Aorta (tissue), 5 donors: ENCODE measurements around the gene SPEN. TPM values are rescaled to one million over a fixed set of nuclear protein-coding genes. Genes with fewer than 3 reads are reported as not detected.

Experiments used
- ATAC-seq: fragments of 200-7000 bp; cut with Tn5 transposase; one replicate; pipeline ENCODE4 v1.9.1; 2022; ENCODE audit warnings: moderate library complexity; ENCODE audit not compliant: low FRiP score
- DNase-seq, 2 donors: peaks; one replicate each; pipeline ENCODE4 v3.0.0-alpha.2; 2020
- H3K27ac ChIP-seq, 2 donors: one replicate each; pipeline ENCODE4 v1.5.1; 2013; ENCODE audit warnings: low read length in 2 of 2, mild to moderate bottlenecking in 2 of 2, moderate library complexity in 2 of 2, control low read depth in 1 of 2, inconsistent platforms in 1 of 2, low read depth in 1 of 2
- H3K27me3 ChIP-seq, 2 donors: one replicate each; pipeline ENCODE4 v1.6.1; 2013; ENCODE audit warnings: control low read depth in 1 of 2, low read length in 1 of 2, mild to moderate bottlenecking in 1 of 2, moderate library complexity in 1 of 2; ENCODE audit not compliant: insufficient read depth in 2 of 2, control insufficient read depth in 1 of 2
- H3K36me3 ChIP-seq, 2 donors: one replicate each; pipeline ENCODE4 v1.6.1; 2013; ENCODE audit warnings: control low read depth in 1 of 2, low read length in 1 of 2, mild to moderate bottlenecking in 1 of 2; ENCODE audit not compliant: insufficient read depth in 2 of 2, control insufficient read depth in 1 of 2
- H3K4me1 ChIP-seq, 2 donors: one replicate each; pipeline ENCODE4 v1.6.1; 2013; ENCODE audit warnings: low read length in 2 of 2, control low read depth in 1 of 2, mild to moderate bottlenecking in 1 of 2, moderate library complexity in 1 of 2; ENCODE audit not compliant: insufficient read depth in 2 of 2, control insufficient read depth in 1 of 2
- H3K4me3 ChIP-seq, 2 donors: one replicate each; pipeline ENCODE4 v1.5.1; 2013; ENCODE audit warnings: low read length in 2 of 2, control low read depth in 1 of 2, mild to moderate bottlenecking in 1 of 2
- H3K9me3 ChIP-seq: one replicate; pipeline ENCODE4 v1.6.1; 2013; ENCODE audit warnings: mild to moderate bottlenecking, low read length; ENCODE audit not compliant: control insufficient read depth
- WGBS, 2 donors: extraction: QIAGEN DNeasy Blood & Tissue Kit; methylation state at CpG; one replicate each; pipeline ENCODE4 v1.1.7; 2013; 5-methylcytosine and 5-hydroxymethylcytosine counted together
- intact Hi-C, 2 donors: fragments of 100-400 bp; cut with DNase I; formaldehyde crosslinking; loops; one replicate each; pipeline versions ENCODE4 v1.14.2 to v1.15.0; 2022
- polyA plus RNA-seq, 2 donors: library from polyadenylated mRNA; stranded (reverse); fragments of 200-250 nt; gene quantifications; one replicate each; pipeline ENCODE4 v1.2.3, GENCODE V29; 2013
- total RNA-seq, 2 donors: library from RNA; stranded (reverse); fragmentation: NEBNext Ultra II Directional; extraction: Animal tissue kit (Norgen Biotek cat#: 25700); gene quantifications; one replicate each; pipeline ENCODE4 v1.2.1, GENCODE V29; 2021
- donor health status: healthy with polysubstance abuse.
- donor health status: Bipolar disorder and iron deficiency.
- donor health status: DM: no; HTN: no; CAD: no.
- donor health status: DM: no; HTN: no; CAD: no.
- donor health status: DM: yes; HTN: yes; CAD: no.

SPEN gene
- total and polyA plus RNA-seq, 4 donors = 19.8 to 102 (median 51.7) TPM

DNA sequence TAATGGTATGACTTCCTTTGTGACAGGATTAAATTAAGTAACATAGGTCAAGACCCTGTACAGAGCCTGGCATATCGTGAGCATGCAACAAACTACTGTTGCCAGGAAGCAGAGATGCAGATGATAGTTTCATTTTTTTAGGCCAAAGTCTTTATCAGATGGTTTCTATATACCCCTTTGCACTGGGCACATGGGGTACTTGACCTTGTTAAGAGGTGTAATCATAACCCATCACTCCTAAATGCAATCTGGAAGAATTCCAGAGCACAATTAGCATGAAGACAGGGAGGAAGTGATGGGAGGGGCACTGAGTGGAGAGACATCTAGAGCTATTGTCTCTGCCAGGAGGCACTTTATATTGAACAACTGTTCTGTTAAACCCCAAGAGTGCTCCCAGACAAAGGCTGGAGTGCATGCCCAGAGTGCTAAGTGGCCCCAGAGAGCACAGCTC is 106.3 kb downstream of the SPEN start:
- no peaks in the 10 kb centered on the region for H3K9me3 ChIP-seq
- H3K4me1 ChIP-seq = peaks cover 0 to 6% of the 10 kb centered on the region in 2 donors
- H3K36me3 ChIP-seq = no peaks in the 10 kb centered on the region
- H3K27me3 ChIP-seq = no peaks in the 10 kb centered on the region
- WGBS, 2 donors = 9 to 25% methylated on average over 1 of the region's 1 CpG
- intact Hi-C loops = loop anchor here in 1 of 2 donors (5.0 kb wide), 1 partner anchor 152 kb away; no protein-coding TSS in a partner anchor
- ATAC-seq (no peak), DNase-seq (no peak)
- no peak overlapping the region for H3K4me3 ChIP-seq
- peak overlapping the region in 1 of 2 donors; percentile 70 for H3K27ac ChIP-seq

DNA sequence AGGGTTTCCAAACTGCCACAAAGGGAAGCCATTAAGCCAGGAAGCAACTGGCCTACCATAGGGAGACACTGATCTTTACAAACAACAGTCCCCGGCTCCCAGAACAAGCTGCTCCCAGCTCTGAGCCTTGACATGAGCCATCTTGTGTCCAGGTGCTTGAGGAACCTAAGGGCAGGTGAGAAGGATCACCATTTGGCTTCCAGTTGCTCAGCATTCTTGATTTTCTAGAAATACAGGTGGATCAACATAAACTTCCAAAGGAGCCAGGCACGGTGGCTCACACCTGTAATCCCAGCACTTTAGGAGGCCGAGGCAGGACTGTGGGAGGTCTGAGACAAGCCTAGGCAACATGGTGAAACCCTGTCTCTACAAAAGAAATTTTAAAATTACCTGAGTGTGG is 106.8 kb downstream of the SPEN start:
- Histone ChIP-seq H3K4me3 (no peak overlapping the region), H3K27ac (peak overlapping the region in 1 of 2 donors; percentile 11), H3K36me3 (no peaks in the 10 kb centered on the region), H3K9me3 (no peaks in the 10 kb centered on the region), H3K27me3 (no peaks in the 10 kb centered on the region), H3K4me1 (peaks cover 0 to 6% of the 10 kb centered on the region in 2 donors)
- no peak for ATAC-seq
- 98 to 99% methylated on average over 3 of the region's 3 CpGs for WGBS, 2 donors
- intact Hi-C loops = loop anchor here in 1 of 2 donors (5.0 kb wide), 1 partner anchor 152 kb away; no protein-coding TSS in a partner anchor
- DNase-seq = no peak

DNA sequence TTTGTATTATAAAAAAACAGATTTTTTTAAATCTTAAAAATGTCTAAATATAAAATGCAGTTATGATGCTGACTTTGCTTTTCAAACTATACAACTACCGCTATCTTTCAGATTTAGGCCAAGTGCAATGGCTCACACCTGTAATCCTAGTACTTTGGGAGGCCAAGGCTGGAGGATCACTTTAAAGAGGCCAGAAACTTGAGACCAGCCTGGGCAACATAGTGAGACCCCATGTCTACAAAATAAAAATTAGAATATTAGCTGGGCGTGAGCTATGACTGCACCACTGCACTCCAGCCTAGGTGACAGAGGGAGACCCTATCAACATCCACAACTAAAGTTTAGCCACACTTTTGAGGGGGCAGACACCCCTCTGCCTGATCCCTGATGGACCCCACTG is 108.0 kb downstream of the SPEN start:
- Histone ChIP-seq H3K4me3 (no peak overlapping the region), H3K27ac (peak overlapping the region; percentile 25 to 54), H3K9me3 (no peaks in the 10 kb centered on the region), H3K36me3 (no peaks in the 10 kb centered on the region), H3K27me3 (no peaks in the 10 kb centered on the region), H3K4me1 (peaks cover 0 to 1% of the 10 kb centered on the region in 2 donors)
- 97 to 99% methylated on average over 2 of the region's 2 CpGs for WGBS, 2 donors
- intact Hi-C loops = no loop called here
- no peak for DNase-seq
- no peak for ATAC-seq

GRCh38 chr1:15956150-15956549 is 108.6 kb downstream of the SPEN start:
- ATAC-seq (no peak), DNase-seq (no peak)
- Histone ChIP-seq H3K27ac (peak overlapping the region; percentile 25 to 54), H3K36me3 (no peaks in the 10 kb centered on the region), H3K4me1 (no peaks in the 10 kb centered on the region), H3K9me3 (no peaks in the 10 kb centered on the region), H3K4me3 (no peak overlapping the region), H3K27me3 (no peaks in the 10 kb centered on the region)
- intact Hi-C loops = no loop called here

GRCh38 chr1:15957221-15958095 is 110.0 kb downstream of the SPEN start:
- WGBS, 2 donors = 85% methylated on average over 15 of the region's 15 CpGs
- H3K27ac ChIP-seq = no peak overlapping the region

DNA sequence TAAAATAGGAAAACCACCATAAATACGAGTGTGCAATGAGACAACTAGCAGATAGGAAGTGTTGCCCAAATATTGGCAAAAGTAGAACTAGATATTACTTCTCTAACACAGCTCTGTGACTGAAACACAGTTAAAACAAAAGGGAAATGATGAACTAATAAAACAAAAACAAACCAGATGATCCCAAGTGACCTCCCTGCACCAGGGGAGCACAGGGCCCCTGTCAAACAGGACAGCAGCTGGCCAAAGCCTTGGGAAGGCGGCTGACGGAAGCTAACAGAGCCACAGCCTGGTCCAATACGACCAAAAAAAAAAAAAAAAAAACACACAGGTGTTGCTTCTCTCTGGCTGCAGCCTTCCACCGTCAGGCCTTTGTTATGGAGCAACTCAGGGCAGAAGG is 110.6 kb downstream of the SPEN start:
- WGBS, 2 donors = 54 to 60% methylated on average over 5 of the region's 5 CpGs
- Histone ChIP-seq H3K4me3 (no peak overlapping the region), H3K4me1 (no peaks in the 10 kb centered on the region), H3K27me3 (no peaks in the 10 kb centered on the region), H3K36me3 (no peaks in the 10 kb centered on the region), H3K27ac (no peak overlapping the region), H3K9me3 (no peaks in the 10 kb centered on the region)
- DNase-seq = no peak
- intact Hi-C loops = no loop called here
- ATAC-seq = no peak

More at GRCh38 chr1:15957221-15958095, 110.0 kb downstream of the SPEN start:
- no peak for ATAC-seq
- DNase-seq = peak in 1 of 2 donors; percentile 71
- H3K36me3 ChIP-seq = no peaks in the 10 kb centered on the region
- intact Hi-C loops = no loop called here
- H3K9me3 ChIP-seq = no peaks in the 10 kb centered on the region
- no peak overlapping the region for H3K4me3 ChIP-seq
- H3K4me1 ChIP-seq = no peaks in the 10 kb centered on the region
- H3K27me3 ChIP-seq = no peaks in the 10 kb centered on the region

DNA sequence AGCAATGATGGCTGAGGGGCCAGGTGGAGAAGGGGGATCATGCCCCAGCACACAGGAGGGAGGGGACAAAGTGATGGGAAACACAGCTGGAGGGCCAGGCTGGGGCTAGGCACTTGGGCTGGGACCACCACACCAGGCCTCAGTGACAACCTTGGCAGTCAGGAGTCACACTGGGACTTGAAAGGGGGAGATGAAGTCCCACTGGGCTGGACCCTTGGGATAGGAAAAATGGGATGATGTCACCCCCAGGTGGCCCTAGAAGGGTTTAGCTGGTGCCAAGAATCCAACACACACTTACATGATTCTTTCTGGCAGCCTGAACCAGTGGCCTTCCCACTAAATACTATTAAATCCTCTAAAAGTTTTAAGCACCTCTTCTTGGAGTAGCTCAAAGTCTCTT is 111.3 kb downstream of the SPEN start:
- Histone ChIP-seq H3K4me1 (no peaks in the 10 kb centered on the region), H3K4me3 (no peak overlapping the region), H3K9me3 (no peaks in the 10 kb centered on the region), H3K27me3 (no peaks in the 10 kb centered on the region), H3K27ac (no peak overlapping the region), H3K36me3 (no peaks in the 10 kb centered on the region)
- no peak for DNase-seq
- ATAC-seq = no peak
- intact Hi-C loops = no loop called here

DNA sequence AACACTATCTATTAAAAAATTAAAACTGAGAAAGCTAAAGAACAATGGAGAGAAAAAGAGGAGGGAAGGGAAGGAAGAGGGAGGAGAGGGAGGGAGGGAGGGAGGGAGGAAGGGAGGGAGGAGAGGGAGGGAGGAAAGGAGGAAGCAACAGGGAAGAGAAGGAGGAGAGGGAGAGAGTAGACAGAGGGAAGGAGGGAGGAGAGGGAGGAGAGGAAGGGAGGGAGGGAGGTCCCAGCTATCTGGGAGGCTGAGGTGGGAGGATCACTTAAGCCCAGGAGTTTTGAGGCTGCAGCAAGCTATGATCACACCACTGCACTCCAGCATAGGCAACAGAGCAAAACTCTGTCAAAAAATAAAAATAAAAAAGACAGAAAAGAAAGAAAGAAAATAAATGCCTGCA is 111.9 kb downstream of the SPEN start:
- H3K27ac ChIP-seq = no peak overlapping the region
- no peaks in the 10 kb centered on the region for H3K36me3 ChIP-seq
- ATAC-seq = no peak
- no peak for DNase-seq
- H3K4me3 ChIP-seq = no peak overlapping the region
- H3K27me3 ChIP-seq = no peaks in the 10 kb centered on the region
- no peaks in the 10 kb centered on the region for H3K9me3 ChIP-seq
- no peaks in the 10 kb centered on the region for H3K4me1 ChIP-seq
- intact Hi-C loops = no loop called here

DNA sequence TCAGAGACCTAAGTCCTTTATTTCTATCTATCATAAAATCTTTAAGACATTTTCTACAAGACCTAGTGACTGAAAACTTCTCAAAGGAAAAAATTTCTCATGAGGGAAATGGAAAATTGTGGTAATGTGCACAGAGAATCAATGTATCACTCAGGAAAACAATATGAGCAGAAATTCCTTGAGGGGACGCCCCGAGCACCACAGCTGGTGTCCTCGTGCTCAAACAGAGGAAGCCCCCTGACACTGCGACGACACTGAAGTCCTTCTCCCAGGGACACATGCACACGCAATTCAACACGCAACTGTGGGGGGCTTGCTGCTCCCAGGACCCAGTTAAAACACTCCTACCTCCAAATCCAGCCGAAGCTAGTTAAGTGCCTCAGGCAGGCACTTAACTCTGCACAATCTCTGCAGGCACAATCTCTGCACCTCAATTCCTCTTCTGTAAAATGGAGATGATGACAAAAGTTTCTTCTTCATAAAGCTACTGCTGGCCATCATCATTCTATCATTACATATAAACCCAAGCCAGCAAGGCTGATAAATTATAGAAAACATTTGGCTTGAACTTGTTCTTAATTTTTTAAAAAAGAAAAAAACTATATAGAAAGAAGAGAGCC is 112.4 kb downstream of the SPEN start:
- intact Hi-C loops = no loop called here
- H3K36me3 ChIP-seq = no peaks in the 10 kb centered on the region
- ATAC-seq (no peak), DNase-seq (no peak)
- H3K27me3 ChIP-seq = no peaks in the 10 kb centered on the region
- no peak overlapping the region for H3K4me3 ChIP-seq
- 87 to 93% methylated on average over 8 of the region's 8 CpGs for WGBS, 2 donors
- H3K27ac ChIP-seq = no peak overlapping the region
- H3K4me1 ChIP-seq = no peaks in the 10 kb centered on the region
- H3K9me3 ChIP-seq = no peaks in the 10 kb centered on the region
